Epithelial cell of umbilical artery (primary cell): Measurements from ENCODE around the gene P2RX3. TPM values are rescaled to one million over a fixed set of nuclear protein-coding genes. Genes with fewer than 3 reads are reported as not detected.

Experiments
- total RNA-seq: library from RNA; depleted of rRNA; stranded (reverse); fragments of >200 nt; gene quantifications from 2 replicates; pipeline ENCODE4 v1.2.3, GENCODE V29; 2014

The P2RX3 gene
- not detected in 2 replicates for total RNA-seq

DNA sequence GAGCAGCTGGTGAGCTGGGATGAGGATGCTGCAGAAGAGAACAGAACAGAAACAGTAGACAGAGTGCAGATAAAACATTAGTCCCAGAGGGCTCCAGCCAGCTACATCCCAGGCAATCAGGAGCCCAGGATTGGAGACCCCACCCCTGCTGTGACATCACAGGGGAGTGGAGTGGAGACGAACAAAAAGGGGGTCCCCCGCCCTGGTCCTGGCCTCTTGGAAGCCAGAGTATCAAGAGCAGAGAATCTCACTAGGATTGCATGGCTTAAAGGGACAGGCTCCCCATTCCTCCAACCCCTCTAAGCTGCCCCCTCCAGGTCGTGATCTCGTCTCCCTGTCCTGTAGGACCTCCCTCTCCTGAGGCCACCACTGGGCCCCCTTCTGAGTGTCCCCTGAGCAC, at the start of gene P2RX3:
Gene P2RX3, plus strand, starts transcription at position 211 of the 400 bp plus-strand sequence. CDS start 199 bp downstream, outside the sequence.

DNA sequence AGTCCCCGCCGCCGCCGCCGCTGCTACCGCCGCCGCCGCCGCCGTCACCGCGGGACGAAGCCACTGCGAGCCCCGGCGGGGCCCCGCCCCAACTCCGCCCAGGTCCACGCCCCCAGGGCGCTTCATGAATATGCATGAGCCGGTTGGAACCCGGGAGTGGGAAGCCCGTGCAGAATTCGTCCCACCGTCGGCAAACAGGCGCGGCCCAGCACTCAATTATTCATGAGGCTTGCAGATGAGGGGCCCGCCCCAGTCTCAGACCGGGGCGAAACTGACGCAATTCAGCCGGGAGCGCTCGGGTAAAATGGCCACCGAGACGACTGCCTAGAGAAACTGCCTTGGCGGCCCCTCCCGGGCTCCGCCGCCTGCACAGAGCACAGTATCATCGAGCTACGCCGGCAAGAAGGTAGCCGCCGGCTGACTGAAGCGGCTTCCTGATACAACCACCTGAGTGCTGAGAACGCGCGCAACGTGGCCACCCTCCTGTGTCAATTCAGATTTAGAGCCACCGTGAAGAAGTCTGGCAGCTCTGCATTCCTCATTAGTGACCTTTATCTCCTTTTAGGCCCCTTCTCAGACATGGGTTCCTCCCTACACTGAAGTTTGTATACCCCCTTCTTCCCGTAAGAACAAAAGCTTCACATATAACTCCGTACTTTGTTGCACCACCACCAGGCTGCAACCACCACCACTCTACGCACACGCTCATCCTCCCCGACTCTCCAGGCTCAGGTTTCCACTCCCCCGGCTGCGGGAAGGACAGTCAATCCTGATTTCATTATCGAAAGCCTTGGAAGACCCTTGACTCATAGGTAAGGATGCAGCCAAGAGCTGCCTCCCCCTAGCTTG, 13.0 kb upstream of the P2RX3 start, which contains the start of gene TNKS1BP1:
Gene TNKS1BP1, minus strand, starts transcription at position 67 of the 849 bp plus-strand sequence. CDS start 3,067 bp downstream, outside the sequence.

DNA sequence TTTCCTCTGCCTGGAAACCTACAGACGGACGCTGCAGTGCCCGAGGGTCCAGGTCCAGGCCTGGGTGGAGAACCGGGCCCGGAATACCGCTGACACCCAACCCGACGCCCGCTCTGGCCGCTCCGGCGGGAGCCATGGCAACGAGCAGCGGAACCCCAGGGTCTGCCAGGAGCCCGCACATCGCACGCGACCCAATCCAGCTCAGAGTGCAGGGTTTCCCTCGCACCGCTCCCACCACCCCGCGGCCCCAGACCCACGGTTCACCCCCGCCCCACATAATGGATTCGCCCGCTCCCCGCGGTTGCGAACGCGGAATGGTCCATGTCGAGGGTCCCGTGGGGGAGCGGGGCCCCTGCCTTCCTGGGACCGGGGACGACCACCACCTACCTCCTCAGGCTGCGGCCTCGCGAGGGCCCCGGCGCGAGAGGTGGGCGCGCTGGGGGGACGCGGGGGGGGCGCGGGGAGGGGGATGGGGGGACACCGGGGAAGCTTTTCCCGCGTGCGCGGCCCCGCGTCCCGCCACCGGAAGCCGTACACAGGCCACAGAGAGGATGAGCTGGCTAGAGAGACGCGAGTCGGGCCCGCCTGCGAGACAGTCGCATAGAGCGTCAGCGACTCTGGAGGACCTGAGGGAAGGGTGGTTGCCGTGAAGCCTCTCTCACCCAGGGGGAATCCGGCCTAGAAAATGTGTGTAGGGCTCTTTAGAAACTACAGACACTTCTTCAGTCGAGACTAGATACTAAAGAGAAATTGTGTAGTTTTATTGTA, 2.6 kb upstream of the P2RX3 start, which contains the start of gene SSRP1:
Gene SSRP1, minus strand, starts transcription at position 550 of the 768 bp plus-strand sequence. CDS start 771 bp downstream, outside the sequence.

DNA sequence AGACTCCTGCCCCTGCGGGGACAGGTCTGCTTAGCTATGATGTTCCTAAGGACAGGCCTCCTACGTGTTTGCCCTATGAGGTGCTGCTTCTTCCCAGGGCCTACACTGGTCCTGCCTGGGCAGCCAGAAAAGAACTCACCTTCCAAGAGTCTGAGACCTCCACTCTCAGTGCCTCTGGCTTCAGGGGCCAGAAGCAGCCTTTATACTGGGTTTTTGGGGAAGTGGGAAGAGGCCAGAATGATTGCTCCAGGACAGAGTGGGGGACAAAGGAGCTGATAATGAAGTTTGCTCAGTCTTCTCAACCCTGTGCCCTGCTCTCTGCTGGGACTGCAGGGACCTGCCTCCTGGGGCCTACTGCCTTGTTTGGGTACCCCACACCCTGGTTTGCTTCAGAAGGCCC, 42.8 kb downstream of the P2RX3 start, which contains the start of gene PRG3:
Gene PRG3, minus strand, starts transcription at position 176 of the 400 bp plus-strand sequence. CDS start 442 bp downstream, outside the sequence.

DNA sequence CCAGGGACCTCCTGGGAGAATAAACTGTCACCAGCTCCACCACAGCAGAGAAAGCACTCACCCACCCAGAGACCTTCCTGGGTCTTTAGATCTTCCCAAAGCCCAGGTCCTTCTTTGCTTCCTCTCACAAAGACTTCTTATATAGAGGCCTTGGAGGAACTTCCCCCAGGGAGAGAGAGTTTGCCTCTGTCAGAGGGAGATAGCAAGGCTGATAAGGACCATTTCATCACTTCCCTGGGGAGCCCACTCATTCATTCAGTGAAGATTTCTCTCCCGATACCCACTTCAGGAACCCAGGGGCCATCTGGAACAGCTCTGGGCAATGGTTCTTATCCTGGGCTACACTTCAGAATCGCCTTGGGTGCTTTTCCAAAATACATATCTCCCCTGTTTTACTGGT, 52.4 kb downstream of the P2RX3 start, which contains the start of gene PRG2:
Gene PRG2, minus strand, starts transcription at position 116 of the 400 bp plus-strand sequence. CDS start 706 bp downstream, outside the sequence.

Other genes with a start within 250 kb of the P2RX3 start
- gene LRRC55, start 156.4 kb upstream of the P2RX3 start, total RNA-seq: not detected in 2 replicates
- gene APLNR, start 101.1 kb upstream of the P2RX3 start, total RNA-seq: not detected in 2 replicates
- gene TNKS1BP1, start 13.4 kb upstream of the P2RX3 start, total RNA-seq: 60.0 and 84.8 TPM in 2 replicates
- 83.5 and 83.6 TPM in 2 replicates for gene SSRP1, start 2.5 kb upstream of the P2RX3 start, total RNA-seq
- not detected in 2 replicates for gene PRG3, start 42.8 kb downstream of the P2RX3 start, total RNA-seq
- 0.30 TPM in 1 of 2 replicates, not detected in the other for gene PRG2, start 52.3 kb downstream of the P2RX3 start, total RNA-seq
- 75.7 and 82.2 TPM in 2 replicates for gene SLC43A3, start 88.8 kb downstream of the P2RX3 start, total RNA-seq
- gene RTN4RL2, start 122.2 kb downstream of the P2RX3 start, total RNA-seq: under 0.01 and 0.15 TPM in 2 replicates
- gene SLC43A1, start 177.3 kb downstream of the P2RX3 start, total RNA-seq: 13.6 and 17.2 TPM in 2 replicates
- 65.0 and 81.3 TPM in 2 replicates for gene TIMM10, start 192.4 kb downstream of the P2RX3 start, total RNA-seq
- not detected in 2 replicates for gene SMTNL1, start 199.2 kb downstream of the P2RX3 start, total RNA-seq
- 17.9 and 76.9 TPM in 2 replicates for gene UBE2L6, start 229.3 kb downstream of the P2RX3 start, total RNA-seq